ENCODE measurements around the gene SCYL3. TPM values are rescaled to one million over a fixed set of nuclear protein-coding genes. Genes with fewer than 3 reads are reported as not detected.
"Not testable (repeated sequence)": the region's sequence is repeated elsewhere in the genome, so short reads cannot be mapped to it uniquely, and the experiment has no call there.

Gene SCYL3
- total RNA-seq, 4 donors from 2014 or later = 17.2 to 24.0 (median 17.7) TPM

DNA sequence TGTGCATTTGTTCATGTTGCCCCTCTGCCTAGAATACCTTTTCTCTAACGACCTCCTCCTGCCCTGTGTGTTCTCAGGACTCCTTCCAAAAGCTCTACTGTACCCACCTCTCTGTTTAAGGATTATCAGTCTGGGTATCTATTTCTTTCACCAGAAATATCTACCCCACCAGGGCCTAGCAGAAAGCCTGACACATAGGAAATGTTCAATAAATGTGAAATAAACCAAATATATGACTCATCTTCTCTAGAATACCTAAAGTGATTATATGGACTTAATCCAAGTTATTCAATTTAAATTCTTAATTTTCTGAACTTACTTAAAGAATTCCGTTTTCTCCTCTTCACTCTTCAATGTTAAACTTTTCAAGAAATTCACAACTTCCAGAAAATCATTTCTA, 27.1 kb downstream of the SCYL3 start:
- DNase-seq (ENCODE audit: low spot score in 2 of 2) = no peak
- no peak overlapping the region for H3K4me3 ChIP-seq (ENCODE audit: low read depth, poor library complexity, severe bottlenecking)
- intact Hi-C loops (cut with DNase I; ENCODE audit: low total_unique reads) = no loop called here
- TF ChIP-seq, protein P1, sequence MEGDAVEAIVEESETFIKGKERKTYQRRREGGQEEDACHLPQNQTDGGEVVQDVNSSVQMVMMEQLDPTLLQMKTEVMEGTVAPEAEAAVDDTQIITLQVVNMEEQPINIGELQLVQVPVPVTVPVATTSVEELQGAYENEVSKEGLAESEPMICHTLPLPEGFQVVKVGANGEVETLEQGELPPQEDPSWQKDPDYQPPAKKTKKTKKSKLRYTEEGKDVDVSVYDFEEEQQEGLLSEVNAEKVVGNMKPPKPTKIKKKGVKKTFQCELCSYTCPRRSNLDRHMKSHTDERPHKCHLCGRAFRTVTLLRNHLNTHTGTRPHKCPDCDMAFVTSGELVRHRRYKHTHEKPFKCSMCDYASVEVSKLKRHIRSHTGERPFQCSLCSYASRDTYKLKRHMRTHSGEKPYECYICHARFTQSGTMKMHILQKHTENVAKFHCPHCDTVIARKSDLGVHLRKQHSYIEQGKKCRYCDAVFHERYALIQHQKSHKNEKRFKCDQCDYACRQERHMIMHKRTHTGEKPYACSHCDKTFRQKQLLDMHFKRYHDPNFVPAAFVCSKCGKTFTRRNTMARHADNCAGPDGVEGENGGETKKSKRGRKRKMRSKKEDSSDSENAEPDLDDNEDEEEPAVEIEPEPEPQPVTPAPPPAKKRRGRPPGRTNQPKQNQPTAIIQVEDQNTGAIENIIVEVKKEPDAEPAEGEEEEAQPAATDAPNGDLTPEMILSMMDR (IDR thresholded peaks at IDR 0.05) = no peak
- TF ChIP-seq POLR2A (IDR thresholded peaks at IDR 0.05) = no peak
- 92 to 97% methylated on average over 2 of the region's 2 CpGs for WGBS, 2 donors

DNA sequence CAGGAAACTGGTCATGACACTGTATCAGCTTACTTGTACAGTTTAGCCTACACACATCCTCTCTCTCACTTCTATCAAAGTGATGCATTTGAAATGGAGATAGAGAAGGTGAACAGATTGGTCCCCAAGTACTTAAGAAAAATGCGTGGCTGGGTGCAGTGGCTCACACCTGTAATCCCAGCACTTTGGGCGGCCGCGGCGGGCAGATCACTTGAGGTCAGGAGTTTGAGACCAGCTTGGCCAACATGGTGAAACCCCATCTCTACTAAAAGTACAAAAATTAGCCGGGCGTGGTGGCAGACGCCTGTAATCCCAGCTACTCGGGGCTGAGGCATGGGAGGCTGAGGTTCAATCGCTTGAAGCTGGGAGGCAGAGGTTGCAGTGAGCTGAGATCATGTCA, 29.2 kb downstream of the SCYL3 start:
- intact Hi-C loops (cut with DNase I; ENCODE audit: low total_unique reads); DNase-seq (ENCODE audit: low spot score in 2 of 2); H3K4me3 ChIP-seq (ENCODE audit: low read depth, poor library complexity, severe bottlenecking): not testable (repeated sequence)
- WGBS, 2 donors = 93 to 97% methylated on average over 10 of the region's 10 CpGs

DNA sequence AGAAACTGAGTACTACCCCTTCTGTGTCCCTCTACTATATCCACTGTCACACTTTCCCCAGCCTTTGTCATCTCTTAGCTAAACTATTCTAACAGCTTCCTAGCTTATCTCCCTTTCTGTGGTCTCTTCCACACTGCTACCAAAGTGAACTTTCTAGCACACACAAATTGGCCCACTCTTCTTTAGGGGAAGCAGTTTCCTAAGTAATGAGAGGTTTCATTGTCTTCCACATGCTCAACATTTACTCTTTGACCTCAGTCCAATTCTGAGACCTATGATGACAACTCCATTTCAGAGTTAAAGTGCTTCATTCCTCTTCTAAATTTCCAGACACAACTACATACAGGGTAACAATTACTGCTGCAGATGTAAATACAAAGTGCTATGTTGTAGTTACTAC, 32.9 kb downstream of the SCYL3 start:
- H3K4me3 ChIP-seq (ENCODE audit: low read depth, poor library complexity, severe bottlenecking) = no peak overlapping the region
- intact Hi-C loops (cut with DNase I; ENCODE audit: low total_unique reads) = no loop called here
- TF ChIP-seq POLR2A (IDR thresholded peaks at IDR 0.05) = no peak
- TF ChIP-seq, protein P1 (IDR thresholded peaks at IDR 0.05) = no peak
- no peak for DNase-seq (ENCODE audit: low spot score in 2 of 2)

DNA sequence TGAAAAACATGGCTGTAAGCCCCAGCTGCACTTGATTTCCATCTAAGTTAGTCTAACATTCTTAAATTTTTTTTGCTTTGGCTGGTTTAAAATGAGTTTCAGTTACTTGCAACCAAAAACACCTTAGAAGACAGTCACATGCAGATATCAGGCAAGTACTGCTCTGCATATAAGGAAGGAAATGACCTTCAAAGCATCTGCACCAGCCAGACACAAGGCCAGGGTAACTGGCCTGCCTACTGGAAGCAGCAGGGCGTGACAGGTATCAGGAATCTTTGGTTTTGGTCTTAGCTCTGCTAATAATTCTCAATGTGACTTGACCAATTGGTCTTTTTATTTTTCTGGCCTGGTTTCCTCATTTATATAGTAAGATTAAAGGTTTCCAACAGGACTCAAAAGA, 33.5 kb downstream of the SCYL3 start:
- WGBS, 2 donors = 100% methylated on average over 1 of the region's 1 CpG
- TF ChIP-seq, protein P1 (IDR thresholded peaks at IDR 0.05) = no peak
- no peak for DNase-seq (ENCODE audit: low spot score in 2 of 2)
- H3K4me3 ChIP-seq (ENCODE audit: low read depth, poor library complexity, severe bottlenecking) = no peak overlapping the region
- intact Hi-C loops (cut with DNase I; ENCODE audit: low total_unique reads) = no loop called here

DNA sequence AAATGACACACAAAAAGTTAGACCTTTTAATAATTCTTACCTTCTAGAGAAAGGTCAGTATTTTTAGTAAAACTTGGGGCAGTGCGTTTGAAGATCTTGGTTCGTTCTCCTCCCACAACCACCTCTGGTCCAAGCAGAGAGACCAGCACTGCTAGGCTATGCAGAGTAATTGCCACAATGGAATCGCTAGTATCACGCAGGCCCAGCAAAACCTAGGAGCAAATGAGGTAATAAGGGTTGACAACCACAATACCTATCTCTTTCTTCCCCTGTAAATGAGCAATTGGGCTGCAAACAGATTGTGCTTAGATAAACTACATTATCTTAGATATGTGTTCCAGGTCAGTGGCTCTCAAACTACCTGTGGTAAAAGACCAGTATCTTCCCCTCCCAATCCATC, 34.7 kb downstream of the SCYL3 start:
- no peak overlapping the region for H3K4me3 ChIP-seq (ENCODE audit: low read depth, poor library complexity, severe bottlenecking)
- intact Hi-C loops (cut with DNase I; ENCODE audit: low total_unique reads) = no loop called here
- DNase-seq (ENCODE audit: low spot score in 2 of 2) = no peak
- TF ChIP-seq POLR2A (IDR thresholded peaks at IDR 0.05) = no peak
- TF ChIP-seq, protein P1 (IDR thresholded peaks at IDR 0.05) = no peak
- WGBS, 2 donors = 95 to 96% methylated on average over 4 of the region's 4 CpGs

DNA sequence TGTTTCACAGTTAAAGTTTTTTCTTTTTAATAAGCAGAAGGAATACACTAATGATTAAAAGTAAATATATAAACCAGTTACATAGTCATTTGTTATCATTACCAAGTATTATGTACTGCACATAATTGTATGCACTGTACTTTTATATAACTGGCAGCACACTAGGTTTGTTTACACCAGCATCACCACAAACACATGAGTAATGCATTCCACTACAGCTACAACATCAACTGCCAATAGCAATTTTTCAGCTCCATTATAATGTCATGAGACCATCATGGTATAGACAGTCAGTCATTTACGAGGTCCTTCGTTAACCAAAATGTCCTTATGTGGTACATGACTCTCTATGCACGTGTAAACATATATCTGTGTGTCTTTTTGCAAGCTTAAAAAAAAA, 35.2 kb downstream of the SCYL3 start:
- 81 to 82% methylated on average over 3 of the region's 3 CpGs for WGBS, 2 donors
- no peak for DNase-seq (ENCODE audit: low spot score in 2 of 2)
- intact Hi-C loops (cut with DNase I; ENCODE audit: low total_unique reads) = no loop called here
- no peak overlapping the region for H3K4me3 ChIP-seq (ENCODE audit: low read depth, poor library complexity, severe bottlenecking)
- TF ChIP-seq, protein P1 (IDR thresholded peaks at IDR 0.05) = no peak
- TF ChIP-seq POLR2A (IDR thresholded peaks at IDR 0.05) = no peak

Measured in lower leg skin (tissue), 4 donors.